Keratinocyte (primary cell): Measurements from ENCODE around the gene C9orf50. TPM values are rescaled to one million over a fixed set of nuclear protein-coding genes. Genes with fewer than 3 reads are reported as not detected.

Source experiments
- DNase-seq: peaks from one replicate; pipeline ENCODE4 v3.0.0-alpha.2; 2011; ENCODE audit warnings: low read depth, missing footprints, low spot score
- FAIRE-seq: peaks from 2 replicates; lab custom pipeline; 2011; peaks lifted over from hg19 to GRCh38; lab: Jason Lieb, UNC
- H2AFZ ChIP-seq: 2 replicates; pipeline ENCODE4 v1.6.0; 2012; ENCODE audit warnings: low read length, control low read depth, inconsistent platforms; ENCODE audit not compliant: control insufficient read depth
- H3K27ac ChIP-seq: 2 replicates; pipeline ENCODE4 v1.5.1; 2011; ENCODE audit warnings: low read length; ENCODE audit not compliant: control insufficient read depth, insufficient read depth
- H3K27me3 ChIP-seq: 3 replicates; pipeline ENCODE4 v1.6.0; 2011; ENCODE audit warnings: low read length; ENCODE audit not compliant: control insufficient read depth, insufficient read depth; ENCODE audit errors: extremely low read depth
- H3K36me3 ChIP-seq, 2 experiments: 2 replicates in 1 of 2; 3 replicates in 1 of 2; pipeline ENCODE4 v1.5.1; 2011; ENCODE audit warnings: low read length in 2 of 2, mild to moderate bottlenecking in 1 of 2; ENCODE audit not compliant: control insufficient read depth in 2 of 2, insufficient read depth in 2 of 2; ENCODE audit errors: extremely low read depth in 1 of 2
- H3K4me1 ChIP-seq: 3 replicates; pipeline ENCODE4 v1.5.1; 2011; ENCODE audit warnings: low read length; ENCODE audit not compliant: control insufficient read depth, insufficient read depth; ENCODE audit errors: extremely low read depth
- H3K4me2 ChIP-seq: 3 replicates; pipeline ENCODE4 v1.6.0; 2011; ENCODE audit warnings: low read depth, low read length; ENCODE audit not compliant: control insufficient read depth, insufficient read depth; ENCODE audit errors: extremely low read depth
- H3K4me3 ChIP-seq, 3 experiments: fragments of 200-600 bp in 1 of 3; sonication (generic) in 1 of 3; 2 replicates in 2 of 3; 3 replicates in 1 of 3; pipeline ENCODE4 v1.5.1; 2011 to 2016; ENCODE audit warnings: low read length in 3 of 3, mild to moderate bottlenecking in 3 of 3, control low read depth in 2 of 3, inconsistent platforms in 1 of 3, low read depth in 1 of 3, mixed read lengths in 1 of 3, mixed run types in 1 of 3, moderate library complexity in 1 of 3; ENCODE audit not compliant: control insufficient read depth in 2 of 3, insufficient read depth in 2 of 3; ENCODE audit errors: extremely low read depth in 1 of 3
- H3K79me2 ChIP-seq: 2 replicates; pipeline ENCODE4 v1.6.0; 2012; ENCODE audit warnings: low read length; ENCODE audit not compliant: control insufficient read depth, insufficient read depth
- H3K9ac ChIP-seq: 3 replicates; pipeline ENCODE4 v1.6.0; 2011; ENCODE audit warnings: low read length; ENCODE audit not compliant: control insufficient read depth, insufficient read depth; ENCODE audit errors: extremely low read depth
- H3K9me1 ChIP-seq: 3 replicates; pipeline ENCODE4 v1.6.0; 2011; ENCODE audit warnings: low read length; ENCODE audit not compliant: control insufficient read depth, insufficient read depth; ENCODE audit errors: extremely low read depth
- H3K9me3 ChIP-seq: 2 replicates; pipeline ENCODE4 v1.5.1; 2012; ENCODE audit warnings: low read depth, low read length; ENCODE audit not compliant: control insufficient read depth
- H4K20me1 ChIP-seq: 3 replicates; pipeline ENCODE4 v1.6.0; 2011; ENCODE audit warnings: low read length; ENCODE audit not compliant: control insufficient read depth, insufficient read depth; ENCODE audit errors: extremely low read depth
- EZH2 ChIP-seq: IDR thresholded peaks from one replicate; pipeline ENCODE4 v1.6.1; 2012; ENCODE audit warnings: inconsistent platforms, mild to moderate bottlenecking, low read length, moderate library complexity
- dilution Hi-C: fragments of 300-500 bp; cut with MboI; formaldehyde crosslinking; loops from one replicate; pipeline ENCODE4 v1.7.0; 2020; ENCODE audit warnings: low sequenced_read_pairs; ENCODE audit not compliant: extremely low pct_ligation_motif_present
- polyA plus RNA-seq, 5 experiments: library from polyadenylated mRNA; depleted of rRNA in 3 of 5; stranded (reverse) in 3 of 5; stranded (forward) in 1 of 5; unstranded in 1 of 5; fragments of >200 nt; gene quantifications; 1 replicate in 1 of 5; 2 replicates in 3 of 5; 3 replicates in 1 of 5; pipeline versions ENCODE4 v1.2.1 to v1.2.3, GENCODE V29; 2011 to 2012; ENCODE audit warnings: missing spikeins in 2 of 5, low read depth in 1 of 5, low replicate concordance in 1 of 5
- TF ChIP-seq, protein P1 (sequence below), 3 experiments: IDR thresholded peaks in 1 of 3; conservative IDR thresholded peaks in 1 of 3; optimal IDR thresholded peaks in 1 of 3; 2 replicates in 2 of 3; 3 replicates in 1 of 3; pipeline versions ENCODE3 to v1.5.1; 2011; ENCODE audit warnings: low read length in 3 of 3, mild to moderate bottlenecking in 3 of 3, moderate library complexity in 2 of 3, control low read depth in 1 of 3, inconsistent platforms in 1 of 3; ENCODE audit not compliant: insufficient read depth in 2 of 3; ENCODE audit errors: extremely low read depth in 1 of 3

The C9orf50 gene
- polyA plus RNA-seq, 1 donor (not counting 4 experiments of a cell fraction or from before 2014, with no cell fraction given), result not detected

DNA sequence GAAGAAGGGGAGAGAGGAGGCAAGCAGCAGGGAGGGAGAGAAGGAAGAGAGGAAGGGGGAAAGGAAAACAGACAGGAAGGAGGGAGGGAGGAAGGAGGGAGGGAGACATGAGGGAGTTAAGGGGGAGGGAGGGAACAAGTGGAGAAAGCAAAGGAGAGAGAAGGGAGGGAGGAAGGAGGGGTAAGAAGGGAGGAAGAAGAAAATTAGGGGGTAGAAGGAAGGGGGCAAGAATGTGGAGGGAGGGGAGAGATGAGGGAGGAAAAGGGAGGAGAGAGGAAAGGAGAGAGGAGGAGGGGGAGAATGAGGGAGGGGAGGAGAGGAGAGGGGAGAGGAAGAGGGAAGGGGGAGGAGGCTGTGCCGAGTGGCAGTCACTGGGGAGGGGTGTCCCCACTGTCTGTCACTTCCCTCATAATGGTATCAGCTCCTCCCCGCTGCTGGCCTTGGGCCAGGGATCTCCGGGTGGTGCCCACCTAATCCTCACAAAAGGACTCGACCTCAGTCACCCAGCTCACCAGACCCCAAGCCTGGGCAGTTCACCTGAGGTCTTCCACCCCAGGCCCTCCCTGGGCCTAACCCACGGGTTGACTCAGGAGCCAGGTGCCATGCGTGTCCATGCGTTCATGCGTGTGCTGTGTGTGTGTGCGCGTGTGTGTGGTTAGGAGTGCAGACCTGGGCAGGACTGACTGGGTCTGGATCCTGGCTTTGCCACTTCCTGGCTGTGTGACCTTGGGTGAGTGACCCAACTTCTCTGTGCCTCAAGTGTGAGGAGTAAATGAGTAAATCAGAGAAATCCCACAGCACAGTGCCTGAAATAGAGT lies 18.1 kb downstream of the C9orf50 start:
- no peaks in the 10 kb centered on the region for H3K79me2 ChIP-seq
- dilution Hi-C loops, result loop anchor here (25.0 kb wide), 1 partner anchor 441 kb away; no protein-coding TSS in a partner anchor
- H4K20me1 ChIP-seq, result no peaks in the 10 kb centered on the region
- H3K9me1 ChIP-seq, result no peaks in the 10 kb centered on the region
- TF ChIP-seq, protein P1, sequence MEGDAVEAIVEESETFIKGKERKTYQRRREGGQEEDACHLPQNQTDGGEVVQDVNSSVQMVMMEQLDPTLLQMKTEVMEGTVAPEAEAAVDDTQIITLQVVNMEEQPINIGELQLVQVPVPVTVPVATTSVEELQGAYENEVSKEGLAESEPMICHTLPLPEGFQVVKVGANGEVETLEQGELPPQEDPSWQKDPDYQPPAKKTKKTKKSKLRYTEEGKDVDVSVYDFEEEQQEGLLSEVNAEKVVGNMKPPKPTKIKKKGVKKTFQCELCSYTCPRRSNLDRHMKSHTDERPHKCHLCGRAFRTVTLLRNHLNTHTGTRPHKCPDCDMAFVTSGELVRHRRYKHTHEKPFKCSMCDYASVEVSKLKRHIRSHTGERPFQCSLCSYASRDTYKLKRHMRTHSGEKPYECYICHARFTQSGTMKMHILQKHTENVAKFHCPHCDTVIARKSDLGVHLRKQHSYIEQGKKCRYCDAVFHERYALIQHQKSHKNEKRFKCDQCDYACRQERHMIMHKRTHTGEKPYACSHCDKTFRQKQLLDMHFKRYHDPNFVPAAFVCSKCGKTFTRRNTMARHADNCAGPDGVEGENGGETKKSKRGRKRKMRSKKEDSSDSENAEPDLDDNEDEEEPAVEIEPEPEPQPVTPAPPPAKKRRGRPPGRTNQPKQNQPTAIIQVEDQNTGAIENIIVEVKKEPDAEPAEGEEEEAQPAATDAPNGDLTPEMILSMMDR (optimal IDR thresholded peaks at IDR 0.05 in 1 of 3, IDR thresholded peaks at IDR 0.05 in 1 of 3, conservative IDR thresholded peaks at IDR 0.05 in 1 of 3; ENCODE audit: extremely low read depth in 1 of 3, insufficient read depth in 2 of 3, low read length in 3 of 3), result no peak
- no peak for TF ChIP-seq EZH2
- peaks cover 9% of the 10 kb centered on the region for H3K4me1 ChIP-seq
- H2AFZ ChIP-seq, result no peak overlapping the region
- H3K27me3 ChIP-seq, result no peaks in the 10 kb centered on the region
- no peak overlapping the region for H3K4me2 ChIP-seq
- no peak overlapping the region for H3K9ac ChIP-seq
- DNase-seq (no peak), FAIRE-seq (no peak)
- no peaks in the 10 kb centered on the region for H3K36me3 ChIP-seq
- no peaks in the 10 kb centered on the region for H3K9me3 ChIP-seq
- no peak overlapping the region for H3K27ac ChIP-seq
- no peak overlapping the region for H3K4me3 ChIP-seq

DNA sequence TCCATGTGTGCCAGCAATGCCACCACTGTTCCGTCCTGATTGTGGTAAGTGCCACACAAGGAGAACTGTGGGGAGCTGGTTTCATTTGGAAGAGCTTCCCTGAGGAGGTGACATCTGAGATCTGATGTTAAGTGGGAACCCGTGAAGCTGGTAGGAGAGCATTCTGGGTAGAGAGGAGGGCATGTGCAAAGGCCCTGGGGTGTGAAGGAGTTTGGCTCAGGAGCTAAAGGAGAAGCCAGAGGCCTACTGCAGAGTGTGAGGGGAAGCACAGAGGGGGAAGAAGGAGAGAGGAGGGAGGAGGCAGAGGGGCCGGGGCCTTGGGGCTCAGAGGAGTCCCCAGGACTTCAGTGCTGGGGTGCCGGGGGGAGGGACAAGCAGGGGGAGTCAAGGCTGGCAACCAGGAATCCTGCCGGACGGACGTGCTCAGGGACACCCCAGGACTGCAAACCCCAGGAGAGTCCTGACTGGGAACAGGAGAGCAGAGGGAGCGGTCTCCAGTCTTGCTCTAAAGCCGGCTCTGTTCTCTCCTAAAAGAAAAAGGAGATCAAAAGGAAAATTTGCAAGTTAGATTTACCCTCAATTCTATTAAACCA lies 19.7 kb downstream of the C9orf50 start:
- H4K20me1 ChIP-seq, result no peaks in the 10 kb centered on the region
- no peak overlapping the region for H3K4me3 ChIP-seq
- H3K4me2 ChIP-seq, result no peak overlapping the region
- no peaks in the 10 kb centered on the region for H3K27me3 ChIP-seq
- no peaks in the 10 kb centered on the region for H3K36me3 ChIP-seq
- H3K9ac ChIP-seq, result no peak overlapping the region
- H3K9me1 ChIP-seq, result no peaks in the 10 kb centered on the region
- H2AFZ ChIP-seq, result no peak overlapping the region
- TF ChIP-seq, protein P1 (optimal IDR thresholded peaks at IDR 0.05 in 1 of 3, IDR thresholded peaks at IDR 0.05 in 1 of 3, conservative IDR thresholded peaks at IDR 0.05 in 1 of 3; ENCODE audit: extremely low read depth in 1 of 3, insufficient read depth in 2 of 3, low read length in 3 of 3), result no peak
- TF ChIP-seq EZH2, result no peak
- no peak for FAIRE-seq
- H3K9me3 ChIP-seq, result no peaks in the 10 kb centered on the region
- H3K27ac ChIP-seq, result no peak overlapping the region
- dilution Hi-C loops, result loop anchor here (25.0 kb wide), 1 partner anchor 439 kb away; no protein-coding TSS in a partner anchor
- no peaks in the 10 kb centered on the region for H3K79me2 ChIP-seq
- H3K4me1 ChIP-seq, result peaks cover 7% of the 10 kb centered on the region
- DNase-seq, result no peak
